WTC11 (cell line): Measurements from ENCODE around the gene SLC25A53. TPM values are rescaled to one million over a fixed set of nuclear protein-coding genes. Genes with fewer than 3 reads are reported as not detected.
A peak's percentile ranks its signal among the peaks of the same experiment; 100 is the strongest.

Experiments used
- ATAC-seq: fragments of 200-7000 bp; cut with Tn5 transposase; 2 replicates; pipeline ENCODE4 v1.10.0; 2021; ENCODE audit warnings: mild to moderate bottlenecking, moderate library complexity
- CTCF ChIA-PET: fragments of 300-600 bp; sonication (Branson Sonifier 250); formaldehyde crosslinking; loops from one replicate; lab custom pipeline; 2021; ENCODE audit warnings: antibody characterized with exemption; lab: Charles Lee
- POLR2A ChIA-PET: fragments of 350-600 bp; sonication (Branson Sonifier 250); formaldehyde crosslinking; loops from one replicate; lab custom pipeline; 2021; ENCODE audit warnings: antibody characterized with exemption; lab: Charles Lee
- DNase-seq: peaks from one replicate; pipeline ENCODE4 v3.0.0; 2021; ENCODE audit warnings: low spot score
- H3K27ac Mint-ChIP-seq: 2 replicates; pipeline ENCODE4 v1.8.0; 2021; ENCODE audit warnings: mixed read lengths
- H3K27me3 Mint-ChIP-seq: 2 replicates; pipeline ENCODE4 v1.8.0; 2021; ENCODE audit warnings: low read depth, mild to moderate bottlenecking, moderate library complexity, mixed read lengths
- H3K36me3 Mint-ChIP-seq: 2 replicates; pipeline ENCODE4 v1.8.0; 2021; ENCODE audit warnings: mixed read lengths
- H3K4me1 Mint-ChIP-seq: 2 replicates; pipeline ENCODE4 v1.8.0; 2022; ENCODE audit warnings: mixed read lengths
- H3K4me3 Mint-ChIP-seq: 2 replicates; pipeline ENCODE4 v1.8.0; 2021; ENCODE audit warnings: mild to moderate bottlenecking, moderate library complexity, mixed read lengths
- H3K9me3 Mint-ChIP-seq: 2 replicates; pipeline ENCODE4 v1.8.0; 2021; ENCODE audit warnings: mixed read lengths
- AFF4 ChIP-seq: sonication (generic); formaldehyde crosslinking; IDR thresholded peaks from 2 replicates; pipeline ENCODE4 v1.8.1; 2023; ENCODE audit warnings: mild to moderate bottlenecking, missing genetic modification reagents, borderline replicate concordance
- ARID4B ChIP-seq: sonication (generic); formaldehyde crosslinking; IDR thresholded peaks from 2 replicates; pipeline ENCODE4 v1.8.0; 2023; ENCODE audit warnings: missing genetic modification reagents, mild to moderate bottlenecking, borderline replicate concordance
- CBFB ChIP-seq: sonication (generic); formaldehyde crosslinking; IDR thresholded peaks from 2 replicates; pipeline ENCODE4 v1.8.1; 2022; ENCODE audit warnings: mild to moderate bottlenecking, low read depth, missing genetic modification reagents
- CDX4 ChIP-seq: fragments of 250-450 bp; sonication (Bioruptor Pico); IDR thresholded peaks from 2 replicates; pipeline ENCODE4 v1.9.0; 2021; ENCODE audit warnings: moderate library complexity, mild to moderate bottlenecking, inconsistent platforms, borderline replicate concordance
- CREB1 ChIP-seq: sonication (generic); formaldehyde crosslinking; IDR thresholded peaks from 2 replicates; pipeline ENCODE4 v1.8.0; 2023; ENCODE audit warnings: mild to moderate bottlenecking, missing genetic modification reagents
- ELF4 ChIP-seq: sonication (generic); formaldehyde crosslinking; IDR thresholded peaks from 2 replicates; pipeline ENCODE4 v1.8.1; 2022; ENCODE audit warnings: low read depth, mild to moderate bottlenecking, moderate library complexity, missing genetic modification reagents
- ERG ChIP-seq: fragments of 250-450 bp; sonication (Bioruptor Pico); IDR thresholded peaks from 2 replicates; pipeline ENCODE4 v1.8.0; 2021; ENCODE audit warnings: mild to moderate bottlenecking
- FOXJ3 ChIP-seq: sonication (generic); formaldehyde crosslinking; IDR thresholded peaks from 2 replicates; pipeline ENCODE4 v1.9.0; 2021; ENCODE audit warnings: missing genetic modification reagents, mild to moderate bottlenecking, borderline replicate concordance
- GTF2I ChIP-seq: fragments of 250-450 bp; sonication (Bioruptor Pico); conservative IDR thresholded peaks from 2 replicates; pipeline ENCODE4 v1.4.0; 2021; ENCODE audit warnings: mild to moderate bottlenecking
- HMGA2 ChIP-seq: fragments of 250-450 bp; sonication (Bioruptor Pico); IDR thresholded peaks from 2 replicates; pipeline ENCODE4 v1.4.0; 2021; ENCODE audit warnings: mild to moderate bottlenecking, moderate library complexity
- KAT7 ChIP-seq: sonication (generic); formaldehyde crosslinking; IDR thresholded peaks from 2 replicates; pipeline ENCODE4 v1.8.1; 2023; ENCODE audit warnings: missing genetic modification reagents, mild to moderate bottlenecking, borderline replicate concordance
- NFATC4 ChIP-seq: fragments of 250-450 bp; sonication (Bioruptor Pico); IDR thresholded peaks from 2 replicates; pipeline ENCODE4 v1.9.0; 2021; ENCODE audit warnings: mild to moderate bottlenecking
- PREB ChIP-seq: sonication (generic); formaldehyde crosslinking; IDR thresholded peaks from 2 replicates; pipeline ENCODE4 v1.8.1; 2022; ENCODE audit warnings: mild to moderate bottlenecking, missing genetic modification reagents, moderate library complexity, borderline replicate concordance
- SMAD3 ChIP-seq: sonication (generic); formaldehyde crosslinking; IDR thresholded peaks from 2 replicates; pipeline ENCODE4 v1.8.0; 2022; ENCODE audit warnings: missing genetic modification reagents, mild to moderate bottlenecking, borderline replicate concordance
- SP1 ChIP-seq: sonication (generic); formaldehyde crosslinking; conservative IDR thresholded peaks from 2 replicates; pipeline ENCODE4 v1.8.1; 2022; ENCODE audit warnings: missing genetic modification reagents
- ZNF281 ChIP-seq: sonication (generic); formaldehyde crosslinking; IDR thresholded peaks from 2 replicates; pipeline ENCODE4 v1.8.0; 2023; ENCODE audit warnings: mild to moderate bottlenecking, missing genetic modification reagents
- ZNF317 ChIP-seq: sonication (generic); formaldehyde crosslinking; IDR thresholded peaks from 2 replicates; pipeline ENCODE4 v1.8.1; 2023; ENCODE audit warnings: low read depth, mild to moderate bottlenecking, moderate library complexity, missing genetic modification reagents, borderline replicate concordance
- ZNF396 ChIP-seq: fragments of 250-450 bp; sonication (Bioruptor Pico); IDR thresholded peaks from 2 replicates; pipeline ENCODE4 v1.8.0; 2021; ENCODE audit warnings: mild to moderate bottlenecking, moderate library complexity, borderline replicate concordance
- ZNF416 ChIP-seq: fragments of 250-450 bp; sonication (Bioruptor Pico); IDR thresholded peaks from 2 replicates; pipeline ENCODE4 v1.9.0; 2021; ENCODE audit warnings: mild to moderate bottlenecking, inconsistent platforms
- total RNA-seq: library from RNA; stranded (reverse); gene quantifications from 3 replicates; pipeline ENCODE4 v1.2.3, GENCODE V29; 2021

The SLC25A53 gene
- total RNA-seq, 1 experiment from 2014 or later: 1.8 TPM

GRCh38 chrX:104151037-104151436 is 5.8 kb downstream of the SLC25A53 start (continued):
- TF ChIP-seq CREB1 (CRISPR knock-in tag): no peak
- no peak for TF ChIP-seq HMGA2 (CRISPR knock-in tag)
- TF ChIP-seq GTF2I: no peak
- TF ChIP-seq NFATC4 (CRISPR knock-in tag): no peak
- TF ChIP-seq CBFB: no peak
- TF ChIP-seq CDX4: no peak
- no peak for TF ChIP-seq ZNF317 (CRISPR knock-in tag)

- no peak for ATAC-seq
- Mint-ChIP-seq H3K36me3 (no peaks in the 10 kb centered on the region), H3K4me3 (no peak overlapping the region), H3K4me1 (no peaks in the 10 kb centered on the region), H3K27me3 (peaks cover 4% of the 10 kb centered on the region; the same call in 1 of the 2 replicates), H3K9me3 (no peaks in the 10 kb centered on the region; the same call in 1 of the 2 replicates), H3K27ac (no peak overlapping the region)
- TF ChIP-seq ZNF416 (CRISPR knock-in tag): no peak
- TF ChIP-seq AFF4 (CRISPR knock-in tag): no peak
- TF ChIP-seq KAT7: no peak
- TF ChIP-seq ERG (CRISPR knock-in tag): no peak
- no peak for TF ChIP-seq ZNF396 (CRISPR knock-in tag)
- TF ChIP-seq SMAD3 (CRISPR knock-in tag): no peak
- TF ChIP-seq FOXJ3: no peak
- ChIA-PET POLR2A (no interaction called here), CTCF (no interaction called here)
- no peak for DNase-seq
Measured at GRCh38 chrX:104141087-104141760, 15.6 kb downstream of the SLC25A53 start.

GRCh38 chrX:104137496-104137895 is 19.3 kb downstream of the SLC25A53 start:
- ATAC-seq: peak; percentile 34; the same call in 1 of the 2 replicates
- no peaks in the 10 kb centered on the region; the same call in 1 of the 2 replicates for H3K9me3 Mint-ChIP-seq
- H3K36me3 Mint-ChIP-seq: no peaks in the 10 kb centered on the region
- H3K4me3 Mint-ChIP-seq: no peak overlapping the region
- POLR2A ChIA-PET: no interaction called here
- H3K27me3 Mint-ChIP-seq: no peaks in the 10 kb centered on the region; the same call in 1 of the 2 replicates
- no peak for DNase-seq
- H3K27ac Mint-ChIP-seq: no peak overlapping the region
- no peaks in the 10 kb centered on the region for H3K4me1 Mint-ChIP-seq
- CTCF ChIA-PET: interaction anchor here (1.6 kb wide), 1 partner anchor 292 kb away, joined by 6 read pairs; no protein-coding TSS in a partner anchor
- TF ChIP-seq SP1 (CRISPR knock-in tag) (no peak), ELF4 (no peak), ZNF281 (CRISPR knock-in tag) (no peak), PREB (CRISPR knock-in tag) (no peak), ARID4B (CRISPR knock-in tag) (no peak), KAT7 (no peak)
